ENCODE data around the gene UNKL.

The UNKL gene

DNA sequence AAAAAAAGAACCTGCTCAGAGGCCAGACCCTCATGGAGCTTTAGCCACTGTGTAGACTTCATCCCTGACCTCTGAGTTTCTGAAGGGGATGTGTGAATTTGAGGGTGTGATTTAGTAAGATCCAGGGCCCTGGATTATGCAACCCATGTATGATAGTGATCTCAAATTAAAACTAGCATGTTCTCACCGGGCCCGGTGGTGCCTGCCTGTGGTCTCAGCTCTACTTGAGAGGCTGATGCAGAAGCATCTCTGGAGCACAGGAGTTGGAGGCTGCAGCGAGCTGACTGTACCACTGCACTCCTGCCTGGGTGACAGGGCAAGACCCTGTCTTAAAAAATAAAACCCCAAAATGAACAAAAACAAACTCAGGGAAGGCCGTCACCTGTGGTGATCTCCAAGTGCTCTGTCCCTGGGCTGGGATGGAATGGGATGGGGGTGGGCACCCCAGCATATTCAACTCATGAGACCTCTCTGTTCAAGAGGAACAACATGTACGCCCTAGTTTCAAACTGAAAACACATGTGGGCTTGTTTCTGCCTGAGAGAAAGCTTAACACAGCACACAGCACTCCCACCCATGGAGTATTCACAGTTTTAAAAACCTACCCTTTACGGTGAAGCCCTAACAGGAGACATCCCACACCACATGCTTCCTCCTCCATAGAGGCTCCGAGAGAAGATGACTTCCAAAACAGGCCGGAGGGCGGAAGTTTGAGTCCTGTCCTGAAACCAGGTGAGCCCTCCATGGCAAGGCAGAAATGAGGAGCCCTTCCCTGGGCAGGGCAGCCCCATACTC lies 32.7 kb downstream of the UNKL start:
- in situ Hi-C loops (cut with HindIII; ENCODE audit: low sequenced_read_pairs) = loop anchor here (25.0 kb wide), 3 partner anchors 95 to 245 kb away; no protein-coding TSS in a partner anchor

- in situ Hi-C loops (cut with HindIII; ENCODE audit: low sequenced_read_pairs) = loop anchor here (25.0 kb wide), 3 partner anchors 93 to 243 kb away; no protein-coding TSS in a partner anchor
These were observed 34.3 kb downstream of the UNKL start for GRCh38 chr16:1380195-1380594.

- in situ Hi-C loops (cut with HindIII; ENCODE audit: low sequenced_read_pairs) = loop anchor here (5.0 to 25.0 kb wide), 4 partner anchors 58 to 242 kb away; no protein-coding TSS in a partner anchor
These were observed 35.0 kb downstream of the UNKL start for GRCh38 chr16:1379304-1380076.

GRCh38 chr16:1378804-1379303 lies 35.6 kb downstream of the UNKL start:
- in situ Hi-C loops (cut with HindIII; ENCODE audit: low sequenced_read_pairs) = loop anchor here (5.0 to 25.0 kb wide), 4 partner anchors 58 to 242 kb away; no protein-coding TSS in a partner anchor

GRCh38 chr16:1378087-1378803 lies 36.3 kb downstream of the UNKL start:
- in situ Hi-C loops (cut with HindIII; ENCODE audit: low sequenced_read_pairs) = loop anchor here (5.0 to 25.0 kb wide), 4 partner anchors 59 to 241 kb away; no protein-coding TSS in a partner anchor

- in situ Hi-C loops (cut with HindIII; ENCODE audit: low sequenced_read_pairs) = loop anchor here (5.0 to 25.0 kb wide), 4 partner anchors 60 to 240 kb away; no protein-coding TSS in a partner anchor
These were observed 37.0 kb downstream of the UNKL start for GRCh38 chr16:1377406-1378010.

- in situ Hi-C loops (cut with HindIII; ENCODE audit: low sequenced_read_pairs) = loop anchor here (5.0 to 25.0 kb wide), 4 partner anchors 61 to 239 kb away; no protein-coding TSS in a partner anchor
These were observed 38.6 kb downstream of the UNKL start for GRCh38 chr16:1375741-1376410.

DNA sequence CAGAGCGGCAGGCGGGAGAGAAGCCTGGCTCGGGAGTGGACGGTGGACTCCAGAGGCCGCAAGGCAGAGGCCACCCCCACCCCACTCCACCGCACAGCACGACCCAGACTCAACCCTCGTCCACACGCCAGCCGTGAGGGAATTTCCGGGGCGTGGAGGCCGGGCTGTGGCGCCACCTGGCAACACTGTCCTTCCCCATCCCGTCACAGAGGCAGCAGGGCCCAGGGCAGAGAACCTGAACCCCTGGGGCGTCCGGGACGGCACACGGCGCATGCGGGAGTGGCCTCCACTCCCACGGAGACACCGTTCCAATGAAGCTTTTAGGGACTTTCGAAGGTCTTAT lies 39.2 kb downstream of the UNKL start:
- in situ Hi-C loops (cut with HindIII; ENCODE audit: low sequenced_read_pairs) = loop anchor here (5.0 to 25.0 kb wide), 4 partner anchors 62 to 238 kb away; no protein-coding TSS in a partner anchor

DNA sequence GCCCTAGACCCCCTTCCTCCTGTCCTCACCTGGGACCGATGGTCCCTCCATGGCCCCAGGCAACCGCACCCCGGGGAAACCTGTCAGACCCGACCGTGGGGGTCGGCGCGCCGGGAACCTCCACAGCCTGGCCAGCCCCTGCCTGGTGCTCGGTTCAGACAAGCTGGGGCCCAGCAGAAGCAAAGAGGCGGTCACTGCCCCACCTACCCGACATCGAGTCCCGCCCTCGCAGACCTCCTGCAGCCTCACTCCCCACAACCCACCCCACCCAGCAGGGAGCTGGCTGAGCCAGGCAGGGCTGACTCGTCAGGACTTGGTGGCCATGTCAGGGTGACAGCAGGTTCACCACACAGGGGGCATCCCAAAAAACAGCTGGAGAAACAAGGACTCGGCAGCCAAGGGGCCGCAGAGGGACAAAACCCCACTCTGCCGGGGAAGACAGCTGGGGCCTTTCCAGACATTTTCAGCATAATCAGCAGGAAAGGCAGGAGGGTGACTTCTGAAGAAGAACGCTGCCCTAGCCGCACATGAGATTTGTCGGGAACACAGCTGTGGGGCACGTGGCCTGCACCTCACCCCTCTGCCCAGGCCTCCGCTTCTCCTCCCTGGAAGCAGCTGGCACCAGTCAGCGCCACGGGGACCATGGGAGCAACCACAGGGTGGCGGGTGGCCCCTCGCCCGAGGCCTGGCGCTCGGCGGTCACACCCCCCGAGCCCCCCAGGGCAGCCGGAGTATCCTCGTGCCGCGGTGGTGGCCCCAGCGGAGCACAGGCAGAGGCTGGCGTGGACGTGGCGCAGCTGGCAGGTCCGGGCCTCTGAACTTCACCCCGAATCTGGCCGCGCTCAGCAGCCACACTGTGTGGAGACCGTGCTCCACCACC lies 39.8 kb downstream of the UNKL start:
- in situ Hi-C loops (cut with HindIII; ENCODE audit: low sequenced_read_pairs) = loop anchor here (5.0 to 25.0 kb wide), 4 partner anchors 63 to 237 kb away; no protein-coding TSS in a partner anchor

DNA sequence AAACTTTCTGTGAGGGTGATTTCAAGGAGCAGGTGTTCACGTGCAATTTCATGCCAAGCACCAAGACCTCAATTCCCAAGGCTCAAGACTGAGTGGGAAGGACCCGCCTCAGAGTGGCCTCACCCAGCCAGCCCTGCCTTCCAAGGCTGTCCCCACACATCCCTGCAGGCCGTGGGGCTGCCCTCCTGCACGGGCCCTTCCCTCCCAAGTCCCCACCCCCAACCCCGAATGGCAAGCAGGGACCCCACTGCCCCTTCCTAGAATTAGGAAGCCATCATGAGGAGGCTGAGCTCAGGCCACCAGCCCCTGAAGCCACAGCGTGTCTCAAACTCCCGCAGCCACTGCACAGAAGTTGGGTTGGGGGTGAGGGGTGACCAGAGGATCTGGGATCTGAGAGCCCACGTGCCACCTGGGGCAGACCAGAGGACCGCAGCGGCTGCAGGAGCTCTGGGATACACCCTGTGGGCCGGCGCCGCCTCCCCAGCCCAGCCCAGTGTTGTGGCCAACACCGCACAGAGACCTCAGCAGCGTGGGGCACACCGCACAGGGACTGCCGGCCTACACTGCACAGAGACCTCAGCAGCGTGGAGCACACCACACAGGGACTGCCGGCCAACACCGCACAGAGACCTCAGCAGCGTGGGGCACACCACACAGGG lies 42.1 kb downstream of the UNKL start:
- in situ Hi-C loops (cut with HindIII; ENCODE audit: low sequenced_read_pairs) = no loop called here

DNA sequence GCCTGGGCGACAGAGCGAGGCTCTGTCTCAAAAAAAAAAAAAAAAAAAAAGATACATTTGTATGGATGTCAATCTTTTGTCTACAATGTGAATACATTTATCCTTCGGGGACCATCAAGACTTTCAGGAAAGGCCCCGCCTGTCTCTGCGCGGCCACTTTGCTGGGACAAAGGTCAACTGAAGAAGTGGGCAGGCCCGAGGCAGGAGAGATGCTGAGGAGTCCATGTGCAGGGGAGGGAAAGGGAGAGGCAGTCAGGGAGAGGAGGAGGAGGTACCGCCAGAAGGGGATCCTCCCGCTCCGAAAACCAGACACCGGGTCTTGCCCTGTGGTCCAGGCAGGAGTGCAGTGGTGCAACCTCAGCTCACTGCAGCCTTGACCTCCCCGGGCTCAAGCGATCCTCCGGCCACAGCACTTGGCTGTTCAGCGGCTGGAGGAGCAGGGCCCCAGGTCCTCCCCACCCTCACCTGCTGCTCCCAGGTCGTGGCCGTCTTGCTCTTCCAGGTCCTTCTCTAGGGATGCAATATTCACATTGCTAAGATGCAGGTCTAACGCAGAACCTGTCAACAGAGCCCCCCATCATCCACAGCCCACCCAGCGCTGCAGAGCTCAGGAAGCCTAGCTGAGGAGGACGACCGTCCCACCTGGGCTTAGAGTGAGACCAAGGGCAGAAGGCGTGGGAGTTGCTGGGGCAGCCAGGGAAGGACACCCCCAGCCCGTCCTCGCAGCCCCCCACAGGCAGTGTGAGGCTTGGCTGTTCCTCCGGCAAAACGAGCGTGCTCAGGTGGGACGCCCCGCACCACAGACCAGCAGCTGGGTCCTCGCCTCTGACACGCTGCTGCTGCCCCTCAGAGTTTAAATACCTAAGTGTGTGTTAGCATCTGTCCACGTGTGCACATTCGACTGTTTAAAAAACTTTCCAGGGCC lies 43.2 kb downstream of the UNKL start:
- in situ Hi-C loops (cut with HindIII; ENCODE audit: low sequenced_read_pairs) = no loop called here

- in situ Hi-C loops (cut with HindIII; ENCODE audit: low sequenced_read_pairs) = no loop called here
These were observed 46.9 kb downstream of the UNKL start for GRCh38 chr16:1367486-1368174.

DNA sequence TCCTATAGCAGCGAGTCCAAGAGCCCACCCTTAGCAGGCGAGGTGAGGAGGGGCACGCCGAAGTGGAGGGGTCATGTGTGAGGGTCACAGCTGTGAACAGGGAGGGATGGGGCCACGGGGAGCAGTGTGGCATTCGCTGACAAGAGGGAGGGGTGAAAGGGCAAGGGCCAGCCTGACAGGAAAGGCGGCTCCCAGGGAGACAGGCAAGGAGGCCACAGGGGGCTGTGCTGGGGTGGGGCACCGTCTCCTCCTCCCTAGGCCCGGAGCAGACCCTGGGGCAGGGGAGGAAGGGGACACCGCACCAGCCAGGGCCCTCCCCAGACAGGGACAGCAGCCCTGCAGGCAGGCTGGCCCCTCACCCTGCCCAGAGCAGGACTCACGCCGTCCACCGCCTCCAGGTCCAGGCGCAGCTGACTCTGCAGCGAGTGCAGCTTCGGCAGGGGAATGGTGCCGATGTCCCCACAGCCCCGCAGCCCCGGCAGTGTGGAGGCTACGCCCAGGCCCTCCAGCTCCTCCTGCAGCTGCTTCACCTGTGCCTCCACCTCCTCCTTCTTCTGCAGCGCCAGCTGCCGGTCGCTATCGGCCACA lies 47.7 kb downstream of the UNKL start:
- in situ Hi-C loops (cut with HindIII; ENCODE audit: low sequenced_read_pairs) = no loop called here

- in situ Hi-C loops (cut with HindIII; ENCODE audit: low sequenced_read_pairs) = no loop called here
These were observed 48.3 kb downstream of the UNKL start for GRCh38 chr16:1366060-1366711.

DNA sequence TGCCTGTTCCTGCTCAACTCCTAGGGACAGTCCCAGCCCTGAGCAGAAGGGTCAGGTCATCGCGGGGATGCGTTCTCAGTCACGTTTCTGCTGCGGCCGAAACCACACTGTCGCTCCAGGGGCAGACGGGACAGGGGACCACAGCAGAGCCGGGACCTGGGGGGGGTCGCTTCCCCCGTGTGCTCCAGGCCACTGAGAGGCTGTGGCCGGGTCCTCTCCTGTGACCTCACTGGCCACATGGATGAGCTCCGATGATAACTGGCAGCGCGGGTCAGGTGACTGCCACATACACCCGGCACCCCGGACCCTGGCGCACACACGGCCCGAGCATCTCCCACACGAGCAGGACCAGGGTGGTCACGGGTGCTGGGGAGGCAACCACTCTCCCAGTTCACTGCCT lies 50.0 kb downstream of the UNKL start:
- in situ Hi-C loops (cut with HindIII; ENCODE audit: low sequenced_read_pairs) = no loop called here

Measured in endothelial cell of hepatic sinusoid (primary cell).